NOMO-1 (cell line): ENCODE data around the gene DIP2B.
A peak's percentile ranks its signal among the peaks of the same experiment; 100 is the strongest.
"Not testable (repeated sequence)": the region's sequence is repeated elsewhere in the genome, so short reads cannot be mapped to it uniquely, and the experiment has no call there.

ENCODE experiments used
- DNase-seq, 2 experiments: peaks; one replicate each; lab custom pipeline; 2025; ENCODE audit not compliant: unreplicated experiment in 2 of 2; lab: John Stamatoyannopoulos, UW

DIP2B gene

GRCh38 chr12:50549885-50550284 lies 45.1 kb downstream of the DIP2B start:
- DNase-seq = no peak

GRCh38 chr12:50550530-50551223 lies 45.9 kb downstream of the DIP2B start:
- DNase-seq = no peak

GRCh38 chr12:50551866-50552265 lies 47.1 kb downstream of the DIP2B start:
- DNase-seq = no peak

GRCh38 chr12:50554651-50555050 lies 49.9 kb downstream of the DIP2B start:
- DNase-seq = no peak

- no peak for DNase-seq
Measured at GRCh38 chr12:50555471-50555885, 50.7 kb downstream of the DIP2B start.

GRCh38 chr12:50556273-50556672 lies 51.5 kb downstream of the DIP2B start:
- DNase-seq = no peak

- not testable (repeated sequence) for DNase-seq
Measured at GRCh38 chr12:50556796-50557195, 52.0 kb downstream of the DIP2B start.

GRCh38 chr12:50557421-50557820 lies 52.6 kb downstream of the DIP2B start:
- no peak for DNase-seq

GRCh38 chr12:50558970-50559369 lies 54.2 kb downstream of the DIP2B start:
- peak in 1 of 2 experiments; percentile 36 for DNase-seq

GRCh38 chr12:50562520-50563433 lies 58.0 kb downstream of the DIP2B start:
- no peak for DNase-seq

GRCh38 chr12:50563434-50563787 lies 58.6 kb downstream of the DIP2B start:
- DNase-seq = no peak

GRCh38 chr12:50564237-50564947 lies 59.6 kb downstream of the DIP2B start:
- DNase-seq = peak; percentile 28 to 70

- DNase-seq = no peak
Measured at GRCh38 chr12:50564948-50565297, 60.1 kb downstream of the DIP2B start.

GRCh38 chr12:50566066-50566465 lies 61.3 kb downstream of the DIP2B start:
- no peak for DNase-seq

- no peak for DNase-seq
Measured at GRCh38 chr12:50567926-50568325, 63.1 kb downstream of the DIP2B start.

GRCh38 chr12:50568338-50569091 lies 63.7 kb downstream of the DIP2B start:
- no peak for DNase-seq

GRCh38 chr12:50569321-50569720 lies 64.5 kb downstream of the DIP2B start:
- no peak for DNase-seq

GRCh38 chr12:50569876-50570275 lies 65.1 kb downstream of the DIP2B start:
- no peak for DNase-seq

- DNase-seq = no peak
Measured at GRCh38 chr12:50571786-50572185, 67.0 kb downstream of the DIP2B start.

GRCh38 chr12:50572287-50572686 lies 67.5 kb downstream of the DIP2B start:
- DNase-seq = peak; percentile 87 to 97

GRCh38 chr12:50572760-50573159 lies 68.0 kb downstream of the DIP2B start:
- DNase-seq = no peak
